ENCODE measurements around the gene ANXA11.
"Not testable (repeated sequence)": the region's sequence is repeated elsewhere in the genome, so short reads cannot be mapped to it uniquely, and the experiment has no call there.

GRCh38 chr10:80133687-80134086, 71.7 kb downstream of the ANXA11 start:
- TF ChIP-seq CTCF (conservative IDR thresholded peaks at IDR 0.05 in 1 of 2, IDR thresholded peaks at IDR 0.05 in 1 of 2; ENCODE audit: extremely low read depth in 1 of 2, insufficient read depth in 1 of 2, low read depth in 1 of 2, low read length in 2 of 2); EZH2 (IDR thresholded peaks at IDR 0.05; ENCODE audit: borderline replicate concordance, low read length): not testable (repeated sequence)

All from mammary epithelial cell (primary cell).